ENCODE data around the gene MYADML2.
A peak's percentile ranks its signal among the peaks of the same experiment; 100 is the strongest.

Gene MYADML2

DNA sequence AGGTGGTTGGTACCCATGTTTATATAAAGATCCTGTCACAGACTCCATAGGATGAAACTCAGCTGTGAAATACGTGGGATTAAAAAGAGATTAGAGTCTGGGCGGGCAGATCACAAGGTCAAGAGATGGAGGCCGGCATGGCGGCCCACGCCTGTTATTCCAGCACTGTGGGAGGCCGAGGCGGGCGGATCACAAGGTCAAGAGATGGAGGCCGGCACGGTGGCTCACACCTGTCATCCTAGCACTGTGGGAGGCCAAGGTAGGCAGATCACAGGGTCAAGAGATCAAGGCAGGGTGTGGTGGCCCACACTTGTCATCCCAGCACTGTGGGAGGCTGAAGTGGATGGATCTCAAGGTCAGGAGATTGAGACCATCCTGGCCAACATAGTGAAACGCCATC lies 51.6 kb downstream of the MYADML2 start:
- no peak for DNase-seq

DNA sequence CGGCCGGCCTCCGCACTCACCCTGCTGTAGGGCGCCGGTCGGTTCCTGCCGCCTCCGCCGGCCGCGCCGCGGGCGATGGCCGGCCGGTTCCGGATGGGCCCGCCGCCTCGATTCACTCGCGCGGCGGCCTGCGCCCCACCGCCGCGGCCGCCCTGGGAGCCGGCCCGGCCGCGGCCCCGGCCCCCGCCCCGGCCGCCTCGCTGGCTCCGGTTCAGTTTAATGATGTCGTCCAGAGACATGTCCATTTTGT lies 55.8 kb downstream of the MYADML2 start:
- DNase-seq = no peak

- peak; percentile 71 for DNase-seq
Observed at GRCh38 chr17:81890447-81891302, 56.4 kb downstream of the MYADML2 start.
